Anterior cingulate cortex (tissue), 58 donors: ENCODE measurements around the gene KLHL12.
"Not testable (repeated sequence)": the region's sequence is repeated elsewhere in the genome, so short reads cannot be mapped to it uniquely, and the experiment has no call there.

Experiments
- DNase-seq, 58 donors: peaks; one replicate each; lab custom pipeline; 2025; lab: John Stamatoyannopoulos, UW

The KLHL12 gene

GRCh38 chr1:202952818-202953217 lies 25.8 kb upstream of the KLHL12 start:
- DNase-seq = peak in 3 of 58 donors; percentile 6 to 28 (median 12)

GRCh38 chr1:202952099-202952498 lies 25.1 kb upstream of the KLHL12 start:
- no peak for DNase-seq

- DNase-seq = no peak
Observed at GRCh38 chr1:202951437-202951836, 24.4 kb upstream of the KLHL12 start.

GRCh38 chr1:202945483-202945882 lies 18.4 kb upstream of the KLHL12 start:
- DNase-seq = no peak

GRCh38 chr1:202944438-202944921 lies 17.4 kb upstream of the KLHL12 start:
- DNase-seq = no peak

- DNase-seq = no peak
Observed at GRCh38 chr1:202942426-202942825, 15.4 kb upstream of the KLHL12 start.

GRCh38 chr1:202941372-202941771 lies 14.3 kb upstream of the KLHL12 start:
- DNase-seq = no peak

- no peak for DNase-seq
Observed at GRCh38 chr1:202940561-202940960, 13.5 kb upstream of the KLHL12 start.

GRCh38 chr1:202938287-202938925 lies 11.4 kb upstream of the KLHL12 start:
- no peak for DNase-seq

GRCh38 chr1:202936409-202936808 lies 9.4 kb upstream of the KLHL12 start:
- not testable (repeated sequence) for DNase-seq

DNA sequence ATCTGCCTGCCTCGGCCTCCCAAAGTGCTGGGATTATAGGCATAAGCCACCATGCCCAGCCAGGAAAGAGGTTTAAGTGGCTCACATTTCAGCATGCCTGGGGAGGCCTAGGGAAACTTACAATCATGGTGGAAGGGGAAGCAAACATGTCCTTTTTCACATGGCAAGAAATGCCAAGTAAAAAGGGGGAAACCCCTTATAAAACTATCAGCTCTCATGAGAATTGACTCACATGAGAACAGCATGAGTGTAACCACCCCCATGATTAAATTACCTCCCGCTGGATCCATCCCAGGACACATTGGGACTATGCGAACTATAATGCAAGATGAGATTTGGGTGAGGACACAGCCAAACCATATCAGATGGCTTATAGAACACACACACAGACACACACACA lies 8.8 kb upstream of the KLHL12 start:
- no peak for DNase-seq

- no peak for DNase-seq
Observed at GRCh38 chr1:202934755-202935154, 7.7 kb upstream of the KLHL12 start.

GRCh38 chr1:202932476-202932875 lies 5.4 kb upstream of the KLHL12 start:
- no peak for DNase-seq

- no peak for DNase-seq
Observed at GRCh38 chr1:202923533-202923932, 3.5 kb downstream of the KLHL12 start.

DNA sequence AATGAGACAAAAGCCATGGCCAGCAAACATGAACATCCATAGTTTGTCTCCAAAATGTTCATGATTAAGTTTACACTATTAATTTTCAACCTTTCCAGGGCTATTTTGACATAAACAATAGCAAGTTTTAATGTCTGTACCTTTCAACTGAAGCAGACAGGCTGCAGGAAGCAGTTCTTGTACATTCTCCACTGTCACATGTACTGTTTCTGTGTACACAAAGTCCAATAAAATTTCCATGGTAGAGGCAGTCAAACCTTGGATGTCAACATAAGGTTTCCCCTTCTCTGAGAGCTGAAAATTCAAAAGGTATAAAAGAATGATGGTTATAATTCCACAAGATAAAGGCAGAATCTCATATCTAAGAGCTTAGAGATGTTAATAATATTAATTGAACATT lies 7.4 kb downstream of the KLHL12 start:
- no peak for DNase-seq

DNA sequence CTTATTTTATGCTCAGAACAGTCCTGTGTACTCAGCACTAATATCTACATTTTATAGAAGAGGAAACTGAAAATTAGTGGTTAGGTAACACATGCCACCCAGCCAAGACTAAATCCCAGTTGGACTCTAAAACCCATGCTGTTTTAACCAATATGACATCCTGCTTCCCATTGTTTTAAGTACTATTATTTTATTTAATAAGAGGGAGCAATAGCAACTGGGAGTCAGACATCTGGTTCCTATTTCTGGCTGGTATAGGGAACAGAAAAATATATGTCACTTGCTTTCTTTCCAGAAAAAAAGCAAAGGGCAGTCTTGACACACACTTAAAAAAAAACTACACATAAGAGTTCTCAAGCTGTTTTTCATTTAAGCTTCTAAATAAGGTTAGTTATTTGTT lies 11.9 kb downstream of the KLHL12 start:
- DNase-seq = no peak

GRCh38 chr1:202912476-202912875 lies 14.6 kb downstream of the KLHL12 start:
- not testable (repeated sequence) for DNase-seq

DNA sequence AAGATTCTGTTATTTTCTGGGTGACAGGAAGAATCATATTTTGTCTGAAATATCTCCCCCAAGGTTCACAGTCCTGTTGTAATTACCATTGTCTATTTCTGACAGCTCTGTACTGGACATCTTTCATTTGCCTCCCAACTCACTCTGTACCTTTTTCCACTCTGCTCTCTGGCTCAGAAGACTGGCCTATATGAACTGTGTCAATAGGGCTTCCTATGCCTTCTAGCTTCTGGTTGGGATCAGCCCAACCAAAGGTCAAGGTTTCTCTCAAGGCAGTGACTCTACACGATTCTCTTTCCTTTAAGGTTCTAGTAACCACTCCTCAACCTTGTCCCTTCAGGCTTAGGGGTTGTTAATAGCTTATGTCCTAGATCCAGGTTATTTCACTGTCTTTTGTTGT lies 17.5 kb downstream of the KLHL12 start:
- DNase-seq = no peak

DNA sequence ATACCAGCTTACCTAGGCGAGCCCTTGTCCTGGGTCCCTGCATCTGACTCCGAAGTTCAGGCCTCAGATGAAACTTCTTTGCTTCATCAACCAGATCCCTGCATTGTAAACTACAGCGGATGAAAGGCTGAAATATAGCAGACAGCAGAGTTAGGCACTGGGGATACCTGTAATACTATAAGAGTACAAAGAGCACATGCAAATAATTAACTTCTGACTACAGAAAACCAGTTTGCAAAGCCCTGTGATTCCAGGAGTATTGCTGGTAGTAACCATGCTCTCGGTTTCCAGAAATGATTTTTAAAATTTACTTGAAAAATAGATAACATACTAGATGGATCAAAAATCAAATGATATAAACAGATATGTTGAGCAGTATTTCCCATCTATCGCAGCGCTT lies 18.0 kb downstream of the KLHL12 start:
- DNase-seq = no peak

GRCh38 chr1:202905331-202905730 lies 21.7 kb downstream of the KLHL12 start:
- DNase-seq = no peak

DNA sequence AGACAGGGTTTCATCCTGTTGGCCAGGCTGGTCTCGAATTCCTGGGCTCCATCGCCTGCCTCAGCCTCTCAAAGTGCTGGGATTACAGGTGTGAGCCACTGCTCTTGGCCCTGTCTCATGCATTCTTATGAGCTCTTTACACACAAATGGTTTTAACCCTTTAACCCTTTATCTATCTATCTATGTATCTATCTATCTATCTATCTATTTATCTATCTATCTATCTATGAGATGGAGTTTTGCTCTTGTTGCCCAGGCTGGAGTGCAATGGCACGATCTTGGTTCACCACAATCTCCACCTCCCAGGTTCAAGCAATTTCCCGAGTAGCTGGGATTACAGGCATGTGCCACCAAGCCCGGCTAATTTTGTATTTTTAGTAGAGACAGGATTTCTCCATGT lies 23.2 kb downstream of the KLHL12 start:
- not testable (repeated sequence) for DNase-seq

DNA sequence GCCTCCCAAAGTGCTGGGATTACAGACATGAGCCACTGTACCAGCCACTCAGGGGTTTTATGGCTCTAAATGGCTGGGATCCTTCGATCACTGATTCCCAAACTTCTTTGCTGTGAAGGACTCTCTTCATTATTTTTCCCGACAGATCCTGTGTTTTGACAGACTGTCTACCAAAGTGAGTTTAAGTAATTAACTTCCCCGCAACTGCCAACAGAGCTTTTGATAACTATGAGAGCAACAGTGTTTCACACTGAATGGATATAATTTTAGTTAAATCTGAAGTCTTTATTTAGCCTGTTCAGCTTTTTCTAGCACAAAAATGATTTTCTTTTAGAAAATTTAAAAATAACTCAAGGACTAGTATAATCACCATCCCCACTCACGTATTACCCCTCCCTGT lies 25.5 kb downstream of the KLHL12 start:
- no peak for DNase-seq

DNA sequence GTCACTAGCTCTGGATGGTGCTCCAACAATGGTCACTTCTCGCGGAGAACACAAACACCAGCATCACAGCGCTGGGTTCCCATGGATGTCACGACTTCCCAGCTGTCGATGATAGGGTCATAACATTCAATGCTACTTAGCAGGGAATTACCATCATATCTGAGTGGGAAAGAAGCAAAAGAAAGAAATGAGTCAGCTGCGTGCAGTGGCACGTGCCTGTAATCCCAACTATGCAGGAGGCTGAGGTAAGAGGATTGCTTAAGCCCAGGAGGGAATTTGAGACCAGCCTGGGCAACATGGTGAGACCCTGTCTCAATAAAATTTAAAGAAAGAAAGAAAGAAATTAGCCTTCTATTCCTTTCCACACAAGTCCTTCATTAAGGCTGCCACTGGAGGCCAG lies 34.5 kb downstream of the KLHL12 start:
- no peak for DNase-seq
